Ascending aorta (tissue), 2 donors: ENCODE data around the gene PAX8. TPM values are rescaled to one million over a fixed set of nuclear protein-coding genes. Genes with fewer than 3 reads are reported as not detected.

Experiments
- DNase-seq, 2 donors: peaks; one replicate each; pipeline ENCODE4 v3.0.0-alpha.2; 2019; ENCODE audit warnings: low spot score in 2 of 2
- H3K27ac ChIP-seq, 2 donors: fragments of 200-600 bp; sonication (generic); one replicate each; pipeline ENCODE4 v1.5.1; 2016 to 2017; ENCODE audit warnings: mild to moderate bottlenecking in 1 of 2
- H3K27me3 ChIP-seq: fragments of 200-600 bp; sonication (generic); one replicate; pipeline ENCODE4 v1.5.1; 2017
- H3K36me3 ChIP-seq, 2 donors: fragments of 200-600 bp; sonication (generic); one replicate each; pipeline ENCODE4 v1.5.1; 2016
- H3K4me1 ChIP-seq, 2 donors: fragments of 200-600 bp; sonication (generic); one replicate each; pipeline ENCODE4 v1.5.1; 2016 to 2017; ENCODE audit warnings: mild to moderate bottlenecking in 1 of 2
- H3K4me3 ChIP-seq, 2 donors: fragments of 200-600 bp; sonication (generic); one replicate each; pipeline ENCODE4 v1.5.1; 2016 to 2017; ENCODE audit warnings: mild to moderate bottlenecking in 1 of 2
- H3K9me3 ChIP-seq, 2 donors: fragments of 200-600 bp; sonication (generic); one replicate each; pipeline ENCODE4 v1.5.1; 2016
- CTCF ChIP-seq, 3 experiments: fragments of 200-600 bp in 2 of 3; fragments of 450-650 bp in 1 of 3; sonication (generic) in 2 of 3; IDR thresholded peaks; one replicate each; pipeline ENCODE4 v1.5.1; 2016 to 2019; ENCODE audit warnings: antibody characterized with exemption in 3 of 3, mild to moderate bottlenecking in 1 of 3, moderate library complexity in 1 of 3
- intact Hi-C: fragments of 100-400 bp; cut with DNase I; formaldehyde crosslinking; loops from one replicate; pipeline ENCODE4 v1.15.1; 2023
- total RNA-seq: library from RNA; depleted of rRNA; stranded (reverse); fragments of >200 nt; gene quantifications from one replicate; pipeline ENCODE4 v1.1.0, GENCODE V29; 2016

PAX8 gene
- total RNA-seq, 1 donor from 2014 or later: 0.11 TPM

- H3K27me3 ChIP-seq: peaks cover 28% of the 10 kb centered on the region
Measured at GRCh38 chr2:113277474-113278072, 1.1 kb downstream of the PAX8 start.

GRCh38 chr2:113276761-113277425, 1.8 kb downstream of the PAX8 start:
- H3K36me3 ChIP-seq: no peaks in the 10 kb centered on the region
- peak overlapping the region in 1 of 2 donors; percentile 54 for H3K4me3 ChIP-seq
- H3K9me3 ChIP-seq: no peaks in the 10 kb centered on the region
- H3K27ac ChIP-seq: no peak overlapping the region
- no peak for DNase-seq
- intact Hi-C loops: no loop called here
- H3K4me1 ChIP-seq: peaks cover 10 to 11% of the 10 kb centered on the region in 2 donors
- peaks cover 28% of the 10 kb centered on the region for H3K27me3 ChIP-seq
- TF ChIP-seq CTCF (IDR thresholded peaks at IDR 0.05): no peak

More at GRCh38 chr2:113277474-113278072, 1.1 kb downstream of the PAX8 start:
- Histone ChIP-seq H3K4me1 (peaks cover 11 to 12% of the 10 kb centered on the region in 2 donors), H3K36me3 (no peaks in the 10 kb centered on the region), H3K4me3 (peak overlapping the region in 1 of 2 donors; percentile 54), H3K9me3 (no peaks in the 10 kb centered on the region), H3K27ac (no peak overlapping the region)
- intact Hi-C loops: no loop called here
- no peak for TF ChIP-seq CTCF (IDR thresholded peaks at IDR 0.05)
- no peak for DNase-seq

GRCh38 chr2:113276216-113276760, 2.4 kb downstream of the PAX8 start:
- no peak overlapping the region for H3K27ac ChIP-seq
- H3K4me3 ChIP-seq: no peak overlapping the region
- peaks cover 10 to 11% of the 10 kb centered on the region in 2 donors for H3K4me1 ChIP-seq
- no peak for TF ChIP-seq CTCF (IDR thresholded peaks at IDR 0.05)
- no peaks in the 10 kb centered on the region for H3K36me3 ChIP-seq
- peaks cover 28% of the 10 kb centered on the region for H3K27me3 ChIP-seq
- intact Hi-C loops: no loop called here
- no peaks in the 10 kb centered on the region for H3K9me3 ChIP-seq
- no peak for DNase-seq

GRCh38 chr2:113275556-113276215, 3.0 kb downstream of the PAX8 start:
- Histone ChIP-seq H3K36me3 (no peaks in the 10 kb centered on the region), H3K27ac (no peak overlapping the region), H3K9me3 (no peaks in the 10 kb centered on the region), H3K4me1 (peaks cover 10 to 11% of the 10 kb centered on the region in 2 donors), H3K27me3 (peaks cover 28% of the 10 kb centered on the region), H3K4me3 (no peak overlapping the region)
- intact Hi-C loops: no loop called here
- DNase-seq: no peak
- TF ChIP-seq CTCF (IDR thresholded peaks at IDR 0.05): no peak

- DNase-seq: no peak
- H3K9me3 ChIP-seq: no peaks in the 10 kb centered on the region
- H3K4me1 ChIP-seq: peaks cover 10 to 11% of the 10 kb centered on the region in 2 donors
- no peak for TF ChIP-seq CTCF (IDR thresholded peaks at IDR 0.05)
- no peak overlapping the region for H3K4me3 ChIP-seq
- peaks cover 28% of the 10 kb centered on the region for H3K27me3 ChIP-seq
- no peaks in the 10 kb centered on the region for H3K36me3 ChIP-seq
- no peak overlapping the region for H3K27ac ChIP-seq
- intact Hi-C loops: no loop called here
Measured at GRCh38 chr2:113274432-113274831, 4.3 kb downstream of the PAX8 start.
